Skeletal muscle tissue (tissue), 4 donors: ENCODE measurements around the gene DLK1. TPM values are rescaled to one million over a fixed set of nuclear protein-coding genes. Genes with fewer than 3 reads are reported as not detected.

Experiments
- H3K27ac ChIP-seq: one replicate; pipeline ENCODE4 v1.7.0; 2013; ENCODE audit warnings: mild to moderate bottlenecking, low read depth, low read length, inconsistent platforms
- H3K27me3 ChIP-seq, 3 donors: one replicate each; pipeline ENCODE4 v1.7.0; 2013; ENCODE audit warnings: low read length in 3 of 3; ENCODE audit not compliant: control insufficient read depth in 3 of 3, insufficient read depth in 3 of 3
- H3K36me3 ChIP-seq, 3 donors: one replicate each; pipeline ENCODE4 v1.7.0; 2013; ENCODE audit warnings: low read length in 3 of 3; ENCODE audit not compliant: control insufficient read depth in 3 of 3, insufficient read depth in 3 of 3
- H3K4me1 ChIP-seq, 3 donors: one replicate each; pipeline ENCODE4 v1.7.0; 2013; ENCODE audit warnings: low read length in 3 of 3, mild to moderate bottlenecking in 3 of 3; ENCODE audit not compliant: control insufficient read depth in 3 of 3, insufficient read depth in 3 of 3
- H3K4me3 ChIP-seq, 3 donors: one replicate each; pipeline ENCODE4 v1.7.0; 2013; ENCODE audit warnings: low read length in 3 of 3
- H3K9ac ChIP-seq, 3 donors: one replicate each; pipeline ENCODE4 v1.7.0; 2013; ENCODE audit warnings: low read length in 3 of 3, mild to moderate bottlenecking in 3 of 3, moderate library complexity in 2 of 3, low read depth in 1 of 3
- H3K9me3 ChIP-seq, 3 donors: one replicate each; pipeline ENCODE4 v1.7.0; 2013; ENCODE audit warnings: low read length in 3 of 3; ENCODE audit not compliant: control insufficient read depth in 3 of 3
- total RNA-seq: library from RNA; depleted of rRNA; stranded (reverse); fragments of >200 nt; gene quantifications from one replicate; pipeline ENCODE4 v1.2.3, GENCODE V29; 2014
- donor health status: Osteomylitis.

Gene DLK1
- total RNA-seq, 1 donor from 2014 or later: 283 TPM

DNA sequence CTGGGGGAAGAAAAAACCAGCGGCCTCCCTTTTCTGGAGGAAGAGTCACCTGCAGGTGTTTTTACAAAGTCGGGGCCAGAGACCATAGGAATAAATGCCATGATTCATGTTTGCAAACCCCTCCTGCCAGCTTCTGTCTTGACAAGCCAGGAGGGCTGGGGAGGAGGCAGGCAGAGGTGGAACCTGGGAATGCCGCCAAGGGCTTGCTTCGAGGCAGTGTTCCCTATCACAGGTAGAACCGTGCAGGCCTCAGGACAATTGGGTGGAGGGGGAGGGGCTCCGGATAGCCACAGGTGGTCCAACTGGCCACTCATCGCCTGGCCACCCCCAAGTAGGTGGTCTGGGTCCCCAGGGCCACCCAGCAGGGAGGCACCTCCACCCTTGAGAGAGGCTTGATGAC lies 14.2 kb upstream of the DLK1 start:
- Histone ChIP-seq H3K27me3 (peaks cover 0 to 38% (median 6%) of the 10 kb centered on the region in 3 donors), H3K4me1 (peaks cover 13 to 27% (median 26%) of the 10 kb centered on the region in 3 donors), H3K9ac (no peak overlapping the region), H3K36me3 (no peaks in the 10 kb centered on the region), H3K9me3 (no peaks in the 10 kb centered on the region), H3K27ac (no peak overlapping the region), H3K4me3 (no peak overlapping the region)

- Histone ChIP-seq H3K4me1 (peaks cover 13 to 27% (median 21%) of the 10 kb centered on the region in 3 donors), H3K27ac (no peak overlapping the region)
Observed at GRCh38 chr14:100713705-100714104, 13.0 kb upstream of the DLK1 start.

DNA sequence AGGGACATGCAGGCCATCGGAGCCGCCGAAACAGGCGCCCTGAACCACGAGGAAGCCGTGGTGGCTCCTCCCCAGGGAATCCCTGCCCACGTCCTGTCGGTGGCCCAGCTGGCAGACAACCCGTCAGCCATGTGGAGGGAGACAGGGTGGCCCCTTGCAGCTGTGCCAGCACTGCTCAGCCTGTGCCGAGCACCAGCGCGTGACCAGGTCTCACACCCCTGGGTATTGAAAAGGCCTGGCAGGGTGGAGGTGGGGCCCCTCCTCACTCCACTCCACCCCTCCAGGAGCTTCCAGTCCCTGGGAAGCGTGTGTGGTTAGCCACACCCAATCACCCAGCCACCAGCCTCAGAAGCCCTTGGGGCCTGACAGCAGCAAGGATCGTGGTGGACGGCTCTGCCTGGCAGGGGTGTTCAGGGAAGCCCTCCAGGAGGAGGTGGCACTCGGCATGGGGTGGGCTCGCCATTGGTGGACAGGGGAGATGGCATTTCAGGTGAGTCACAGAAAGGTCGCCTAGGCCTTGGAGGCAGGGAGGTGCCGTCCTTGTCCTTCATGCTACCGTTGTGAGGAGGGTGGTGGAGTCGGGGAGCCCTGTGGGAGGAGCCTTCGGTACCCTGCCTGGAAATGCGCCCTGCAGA lies 12.3 kb upstream of the DLK1 start:
- no peak overlapping the region for H3K4me3 ChIP-seq
- no peaks in the 10 kb centered on the region for H3K36me3 ChIP-seq
- H3K27me3 ChIP-seq: peaks cover 0 to 28% (median 17%) of the 10 kb centered on the region in 3 donors
- H3K9me3 ChIP-seq: no peaks in the 10 kb centered on the region
- peaks cover 13 to 27% (median 15%) of the 10 kb centered on the region in 3 donors for H3K4me1 ChIP-seq
- no peak overlapping the region for H3K9ac ChIP-seq
- no peak overlapping the region for H3K27ac ChIP-seq

More at GRCh38 chr14:100713705-100714104, 13.0 kb upstream of the DLK1 start:
- Histone ChIP-seq H3K9ac (no peak overlapping the region), H3K36me3 (no peaks in the 10 kb centered on the region), H3K4me3 (no peak overlapping the region), H3K27me3 (peaks cover 0 to 32% (median 16%) of the 10 kb centered on the region in 3 donors), H3K9me3 (no peaks in the 10 kb centered on the region)

DNA sequence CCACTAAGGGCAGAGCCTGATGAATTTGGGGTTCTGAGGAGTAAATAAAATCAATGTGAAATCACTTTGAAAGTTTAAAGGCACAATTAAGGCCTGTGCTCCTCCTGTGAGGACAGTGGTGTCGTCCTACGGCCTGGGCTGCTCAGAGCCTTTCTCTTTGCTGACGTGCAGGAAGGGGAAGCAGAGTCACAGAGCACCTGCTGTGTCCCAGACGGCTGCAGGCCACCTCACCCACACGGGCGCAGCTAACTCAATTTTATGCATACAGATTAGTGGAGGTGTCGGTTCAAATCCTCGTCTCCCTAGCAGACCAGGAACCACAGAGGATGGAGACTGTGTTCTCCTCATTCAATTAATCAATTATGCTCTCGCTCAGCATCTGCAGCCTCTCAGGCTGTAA lies 11.4 kb upstream of the DLK1 start:
- H3K9me3 ChIP-seq: no peaks in the 10 kb centered on the region
- H3K27ac ChIP-seq: no peak overlapping the region
- H3K4me3 ChIP-seq: no peak overlapping the region
- no peak overlapping the region for H3K9ac ChIP-seq
- peaks cover 0 to 28% (median 17%) of the 10 kb centered on the region in 3 donors for H3K27me3 ChIP-seq
- H3K36me3 ChIP-seq: no peaks in the 10 kb centered on the region
- peaks cover 10 to 27% (median 15%) of the 10 kb centered on the region in 3 donors for H3K4me1 ChIP-seq

DNA sequence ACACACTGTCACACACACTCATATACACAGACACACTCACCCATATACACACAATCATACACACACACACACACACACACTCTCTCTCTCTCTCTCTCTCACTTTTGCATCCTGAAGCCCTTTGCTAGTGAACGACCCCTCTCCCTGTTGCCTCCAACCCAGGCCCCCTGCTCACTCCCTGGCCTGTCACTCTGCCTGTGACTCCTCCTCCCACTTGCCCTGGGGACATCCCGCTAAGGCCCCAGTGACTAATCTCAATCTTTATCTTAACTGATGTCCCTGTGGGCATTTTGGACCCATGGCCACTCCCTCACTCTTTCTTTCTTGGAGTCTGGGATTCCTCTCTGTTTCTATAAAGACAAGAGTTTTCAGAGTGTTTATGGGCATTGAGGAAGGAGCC lies 10.9 kb upstream of the DLK1 start:
- Histone ChIP-seq H3K27me3 (peaks cover 0 to 28% (median 17%) of the 10 kb centered on the region in 3 donors), H3K4me3 (no peak overlapping the region), H3K9ac (no peak overlapping the region), H3K27ac (no peak overlapping the region), H3K4me1 (peaks cover 8 to 23% (median 13%) of the 10 kb centered on the region in 3 donors), H3K36me3 (no peaks in the 10 kb centered on the region), H3K9me3 (no peaks in the 10 kb centered on the region)

GRCh38 chr14:100717386-100717785 lies 9.3 kb upstream of the DLK1 start:
- no peak overlapping the region for H3K9ac ChIP-seq
- peaks cover 0 to 12% (median 0%) of the 10 kb centered on the region in 3 donors for H3K4me1 ChIP-seq
- no peaks in the 10 kb centered on the region for H3K36me3 ChIP-seq
- no peak overlapping the region for H3K27ac ChIP-seq
- H3K9me3 ChIP-seq: no peaks in the 10 kb centered on the region
- H3K4me3 ChIP-seq: no peak overlapping the region
- H3K27me3 ChIP-seq: peaks cover 1 to 18% (median 18%) of the 10 kb centered on the region in 3 donors

DNA sequence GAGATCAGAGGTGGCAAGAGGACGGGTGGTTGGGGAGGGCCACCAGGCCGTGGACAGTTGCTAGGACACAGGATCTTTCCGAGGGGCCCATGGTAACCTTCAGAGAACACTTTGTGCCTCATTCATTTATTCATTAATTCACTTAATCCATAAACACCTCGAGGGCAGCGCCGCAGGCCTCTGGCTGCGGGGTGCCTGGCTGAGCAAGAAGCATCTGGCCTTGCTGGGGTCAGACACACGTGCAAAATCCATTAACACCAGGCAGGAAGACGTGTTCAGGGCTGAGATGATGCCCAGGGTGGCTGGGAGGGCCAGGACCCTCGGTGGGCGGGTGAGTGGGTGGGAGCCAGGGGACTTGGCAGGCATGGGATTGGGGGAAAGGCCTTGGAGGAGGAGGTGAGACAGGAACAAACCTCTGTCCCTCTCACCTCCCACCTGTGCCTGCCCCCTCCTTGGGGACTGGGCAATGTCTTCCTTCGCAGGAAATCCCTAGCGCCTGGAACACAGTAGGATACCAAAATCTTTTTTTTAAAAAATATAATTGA lies 6.6 kb upstream of the DLK1 start:
- H3K27me3 ChIP-seq: peaks cover 11 to 32% (median 18%) of the 10 kb centered on the region in 3 donors
- H3K27ac ChIP-seq: no peak overlapping the region
- H3K9me3 ChIP-seq: no peaks in the 10 kb centered on the region
- H3K36me3 ChIP-seq: no peaks in the 10 kb centered on the region
- H3K4me1 ChIP-seq: no peaks in the 10 kb centered on the region
- H3K9ac ChIP-seq: no peak overlapping the region
- H3K4me3 ChIP-seq: no peak overlapping the region

DNA sequence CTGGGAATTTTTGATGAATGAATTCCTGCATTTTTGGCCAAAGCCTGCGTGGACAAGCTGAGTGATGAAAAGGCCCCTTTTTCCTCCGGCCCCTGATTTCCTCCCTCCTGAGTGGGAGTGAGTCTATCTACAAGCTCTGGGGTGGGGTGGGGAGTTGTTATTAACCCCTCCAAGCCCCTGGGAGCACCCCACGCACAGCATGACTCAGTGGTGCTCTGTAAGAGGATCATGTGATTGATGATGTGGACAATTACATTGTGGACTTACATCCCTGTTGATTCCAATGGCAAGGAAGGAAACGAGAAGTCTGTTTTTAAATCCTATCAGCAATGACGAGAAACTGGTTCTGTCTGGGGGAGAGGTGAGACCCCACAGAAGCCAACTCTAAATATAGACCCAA lies 5.1 kb upstream of the DLK1 start:
- Histone ChIP-seq H3K27me3 (peaks cover 26 to 45% (median 30%) of the 10 kb centered on the region in 3 donors), H3K36me3 (no peaks in the 10 kb centered on the region), H3K27ac (no peak overlapping the region), H3K9ac (no peak overlapping the region), H3K4me1 (no peaks in the 10 kb centered on the region), H3K4me3 (no peak overlapping the region), H3K9me3 (no peaks in the 10 kb centered on the region)

- H3K27me3 ChIP-seq: peaks cover 29 to 49% (median 36%) of the 10 kb centered on the region in 3 donors
- no peak overlapping the region for H3K4me3 ChIP-seq
- no peaks in the 10 kb centered on the region for H3K36me3 ChIP-seq
- no peaks in the 10 kb centered on the region for H3K4me1 ChIP-seq
- H3K27ac ChIP-seq: no peak overlapping the region
- no peaks in the 10 kb centered on the region for H3K9me3 ChIP-seq
- no peak overlapping the region for H3K9ac ChIP-seq
Observed at GRCh38 chr14:100722367-100722766, 4.3 kb upstream of the DLK1 start.

DNA sequence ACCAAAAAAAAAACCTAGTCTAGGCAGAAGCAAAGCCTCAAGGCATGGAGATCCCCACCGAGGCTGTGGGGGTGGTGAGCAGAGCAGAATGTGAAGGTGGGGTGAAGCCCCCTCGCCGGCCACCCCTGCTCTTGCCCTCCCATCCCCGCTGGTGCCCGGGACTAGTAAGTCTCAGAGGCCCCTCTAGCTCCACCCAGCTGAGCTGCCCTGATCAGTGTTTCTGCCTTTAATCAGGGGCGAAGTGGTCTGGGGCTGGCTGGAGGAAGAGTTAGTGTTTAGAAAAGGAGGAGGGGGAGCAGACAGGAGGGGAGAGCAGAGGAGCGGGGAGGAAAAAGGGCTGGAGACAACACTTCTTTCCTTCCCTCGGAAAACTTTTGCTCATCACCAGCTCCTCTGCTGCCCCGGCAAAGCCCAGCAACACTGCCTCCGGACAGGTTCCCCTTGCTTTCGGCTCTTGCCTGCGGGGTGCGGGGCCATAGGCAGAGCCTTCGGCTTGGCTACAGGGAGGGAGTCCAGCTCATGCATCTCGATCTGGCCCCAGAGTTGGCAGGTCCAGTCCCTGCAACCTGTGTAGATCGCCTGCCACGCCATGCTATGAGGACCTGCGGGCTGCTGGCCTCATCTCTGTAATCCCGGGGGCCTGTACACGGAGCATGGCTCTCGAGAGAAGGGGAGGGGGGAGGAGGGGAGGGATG lies 3.4 kb upstream of the DLK1 start:
- Histone ChIP-seq H3K36me3 (no peaks in the 10 kb centered on the region), H3K27ac (no peak overlapping the region), H3K9me3 (no peaks in the 10 kb centered on the region), H3K4me3 (no peak overlapping the region), H3K9ac (no peak overlapping the region), H3K4me1 (no peaks in the 10 kb centered on the region), H3K27me3 (peaks cover 38 to 52% (median 45%) of the 10 kb centered on the region in 3 donors)
